ENCODE results near the gene ITK.
A peak's percentile ranks its signal among the peaks of the same experiment; 100 is the strongest.

ITK gene

GRCh38 chr5:157258450-157258849 is 77.8 kb downstream of the ITK start:
- DNase-seq (ENCODE audit: low read depth, low spot score) = no peak
- TF ChIP-seq POLR2AphosphoS5 (IDR thresholded peaks at IDR 0.05; ENCODE audit: borderline replicate concordance, low read depth, low read length) (no peak), EZH2 (IDR thresholded peaks at IDR 0.05) (no peak), FOXP2 (optimal IDR thresholded peaks at IDR 0.05; ENCODE audit: control extremely low read depth, extremely low read length, insufficient read depth) (no peak)
- Histone ChIP-seq H3K36me3 (ENCODE audit: insufficient read depth, low read length) (no peaks in the 10 kb centered on the region), H3K4me3 (no peak overlapping the region), H3K27ac (no peak overlapping the region), H3K9me3 (ENCODE audit: low read depth, low read length) (no peaks in the 10 kb centered on the region), H3K9ac (ENCODE audit: insufficient read length) (no peak overlapping the region)

DNA sequence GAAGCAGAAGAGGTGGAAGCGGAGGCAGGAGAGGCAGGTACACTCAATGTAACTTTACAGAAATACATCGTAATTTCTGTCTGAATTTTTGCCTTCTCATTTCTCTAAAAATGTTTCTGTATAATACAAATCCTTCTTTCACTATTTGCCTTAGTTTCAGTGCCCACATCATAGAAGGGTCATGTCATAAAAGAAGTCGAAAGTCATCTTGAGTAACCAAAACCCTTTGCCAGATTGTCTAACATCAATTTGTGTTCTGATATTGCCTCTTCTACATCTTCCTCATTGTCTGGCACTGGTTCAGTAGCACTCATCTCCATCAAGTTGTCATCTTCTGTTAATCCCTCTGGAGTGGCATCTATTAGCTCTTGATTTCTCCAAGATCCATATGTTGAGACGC is 79.1 kb downstream of the ITK start:
- no peak overlapping the region for H3K9ac ChIP-seq (ENCODE audit: insufficient read length)
- no peak overlapping the region for H3K27ac ChIP-seq
- H3K9me3 ChIP-seq (ENCODE audit: low read depth, low read length) = no peaks in the 10 kb centered on the region
- no peak for DNase-seq (ENCODE audit: low read depth, low spot score)
- no peak overlapping the region for H3K4me3 ChIP-seq
- TF ChIP-seq FOXP2 (optimal IDR thresholded peaks at IDR 0.05; ENCODE audit: control extremely low read depth, extremely low read length, insufficient read depth) (no peak), EZH2 (IDR thresholded peaks at IDR 0.05) (no peak), POLR2AphosphoS5 (IDR thresholded peaks at IDR 0.05; ENCODE audit: borderline replicate concordance, low read depth, low read length) (no peak)
- H3K36me3 ChIP-seq (ENCODE audit: insufficient read depth, low read length) = no peaks in the 10 kb centered on the region

DNA sequence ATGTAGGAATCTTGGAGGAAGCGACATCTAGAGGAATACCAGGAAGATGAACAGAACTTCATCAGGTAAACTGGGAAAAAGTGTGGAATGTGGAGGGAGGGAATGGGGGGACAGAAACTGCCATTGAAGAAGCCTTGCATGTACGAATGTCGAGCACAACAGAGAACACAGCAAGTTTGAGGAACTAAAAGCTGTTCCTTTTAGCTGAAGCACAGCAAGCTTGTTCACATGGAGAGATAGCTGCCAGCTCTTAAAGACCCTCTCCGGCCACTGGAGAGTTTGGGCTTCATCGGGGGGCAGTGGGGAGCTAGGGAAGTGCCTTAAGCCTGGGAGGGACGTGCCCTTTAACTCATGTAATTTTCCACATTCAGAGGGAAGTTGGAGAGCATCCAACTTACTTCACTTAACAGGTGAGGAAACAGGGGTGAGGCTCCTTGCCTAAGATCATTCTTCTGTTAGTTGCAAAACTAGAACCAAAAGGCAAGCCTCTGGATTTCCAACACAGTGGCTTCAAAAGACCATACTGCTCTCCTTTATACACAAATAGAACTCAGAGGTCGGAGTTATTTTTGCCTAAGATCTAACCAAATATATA is 83.0 kb downstream of the ITK start:
- no peak for DNase-seq (ENCODE audit: low read depth, low spot score)
- Histone ChIP-seq H3K4me3 (no peak overlapping the region), H3K9ac (ENCODE audit: insufficient read length) (no peak overlapping the region), H3K9me3 (ENCODE audit: low read depth, low read length) (no peaks in the 10 kb centered on the region), H3K36me3 (ENCODE audit: insufficient read depth, low read length) (no peaks in the 10 kb centered on the region), H3K27ac (no peak overlapping the region)
- TF ChIP-seq EZH2 (IDR thresholded peaks at IDR 0.05) (no peak), POLR2AphosphoS5 (IDR thresholded peaks at IDR 0.05; ENCODE audit: borderline replicate concordance, low read depth, low read length) (no peak), FOXP2 (optimal IDR thresholded peaks at IDR 0.05; ENCODE audit: control extremely low read depth, extremely low read length, insufficient read depth) (no peak)

- Histone ChIP-seq H3K4me3 (peak within 1 kb of the TSS; percentile 92), H3K27ac (no peak within 1 kb of the TSS)
These were observed 85.2 kb downstream of the ITK start, which contains the start of gene CYFIP2 for GRCh38 chr5:157265714-157266285. CYFIP2 (plus strand) TSS chr5:157266123; CDS start chr5:157285362, 19,239 bp downstream.

DNA sequence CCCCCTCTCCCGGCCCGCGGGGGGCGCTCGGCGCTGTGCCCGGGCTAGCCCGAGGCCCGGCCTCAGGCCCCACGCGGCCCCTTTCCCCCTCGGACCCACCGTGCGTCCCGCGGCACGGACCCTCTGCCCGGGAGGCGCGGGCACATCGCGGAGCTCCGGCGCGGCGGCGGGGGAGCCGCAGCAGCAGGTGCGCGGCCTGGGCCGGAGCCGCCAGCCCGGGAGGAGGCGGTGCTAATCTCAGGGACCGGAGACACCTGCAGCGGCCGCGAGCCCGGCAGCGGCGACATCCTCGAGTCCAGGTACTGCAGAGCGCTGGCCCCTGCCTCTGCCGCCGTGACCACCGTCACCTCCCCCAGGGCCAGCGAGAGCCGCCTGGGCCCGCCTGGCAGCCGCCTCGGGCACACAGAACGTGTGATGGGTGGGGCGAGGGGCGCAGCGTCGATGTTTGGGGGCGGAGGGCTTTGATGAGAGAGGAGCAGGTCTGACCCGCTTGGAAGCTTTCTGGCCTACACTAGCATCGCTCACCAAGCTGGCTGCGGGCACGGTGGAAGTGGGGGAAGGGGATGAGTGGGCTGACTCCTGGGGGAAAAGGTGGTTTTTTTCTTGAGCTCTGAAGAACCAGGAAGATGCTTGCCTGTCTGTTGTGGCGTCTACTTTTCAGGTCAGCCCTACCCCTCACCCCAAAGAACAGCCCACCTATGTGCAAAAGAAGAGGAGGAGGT is 85.8 kb downstream of the ITK start:
- DNase-seq (ENCODE audit: low read depth, low spot score) = no peak

More at GRCh38 chr5:157265714-157266285, 85.2 kb downstream of the ITK start, which contains the start of gene CYFIP2:
- DNase-seq (ENCODE audit: low read depth, low spot score) = no peak
- H3K9ac ChIP-seq (ENCODE audit: insufficient read length) = peak within 1 kb of the TSS; percentile 59
- no peaks in the 10 kb centered on the region for H3K9me3 ChIP-seq (ENCODE audit: low read depth, low read length)
- no peaks in the 10 kb centered on the region for H3K36me3 ChIP-seq (ENCODE audit: insufficient read depth, low read length)
- TF ChIP-seq POLR2AphosphoS5 (IDR thresholded peaks at IDR 0.05; ENCODE audit: borderline replicate concordance, low read depth, low read length) (peak; percentile 34; the same call in 1 of the 2 replicates), FOXP2 (optimal IDR thresholded peaks at IDR 0.05; ENCODE audit: control extremely low read depth, extremely low read length, insufficient read depth) (no peak)

GRCh38 chr5:157267025-157267424 is 86.4 kb downstream of the ITK start:
- Histone ChIP-seq H3K4me3 (peak overlapping the region; percentile 92), H3K27ac (no peak overlapping the region), H3K9me3 (ENCODE audit: low read depth, low read length) (no peaks in the 10 kb centered on the region), H3K9ac (ENCODE audit: insufficient read length) (no peak overlapping the region), H3K36me3 (ENCODE audit: insufficient read depth, low read length) (no peaks in the 10 kb centered on the region)
- no peak for TF ChIP-seq POLR2AphosphoS5 (IDR thresholded peaks at IDR 0.05; ENCODE audit: borderline replicate concordance, low read depth, low read length)
- no peak for TF ChIP-seq EZH2 (IDR thresholded peaks at IDR 0.05)
- no peak for TF ChIP-seq FOXP2 (optimal IDR thresholded peaks at IDR 0.05; ENCODE audit: control extremely low read depth, extremely low read length, insufficient read depth)
- DNase-seq (ENCODE audit: low read depth, low spot score) = no peak

More for the DNA sequence above, 85.8 kb downstream of the ITK start:
- Histone ChIP-seq H3K4me3 (peak overlapping the region; percentile 92), H3K27ac (no peak overlapping the region), H3K36me3 (ENCODE audit: insufficient read depth, low read length) (no peaks in the 10 kb centered on the region), H3K9ac (ENCODE audit: insufficient read length) (peak overlapping the region; percentile 55), H3K9me3 (ENCODE audit: low read depth, low read length) (no peaks in the 10 kb centered on the region)
- TF ChIP-seq EZH2 (IDR thresholded peaks at IDR 0.05) (no peak), FOXP2 (optimal IDR thresholded peaks at IDR 0.05; ENCODE audit: control extremely low read depth, extremely low read length, insufficient read depth) (no peak), POLR2AphosphoS5 (IDR thresholded peaks at IDR 0.05; ENCODE audit: borderline replicate concordance, low read depth, low read length) (no peak)

- Histone ChIP-seq H3K36me3 (ENCODE audit: insufficient read depth, low read length) (no peaks in the 10 kb centered on the region), H3K27ac (no peak overlapping the region), H3K9ac (ENCODE audit: insufficient read length) (no peak overlapping the region), H3K9me3 (ENCODE audit: low read depth, low read length) (no peaks in the 10 kb centered on the region), H3K4me3 (no peak overlapping the region)
- no peak for DNase-seq (ENCODE audit: low read depth, low spot score)
- TF ChIP-seq FOXP2 (optimal IDR thresholded peaks at IDR 0.05; ENCODE audit: control extremely low read depth, extremely low read length, insufficient read depth) (no peak), EZH2 (IDR thresholded peaks at IDR 0.05) (no peak), POLR2AphosphoS5 (IDR thresholded peaks at IDR 0.05; ENCODE audit: borderline replicate concordance, low read depth, low read length) (no peak)
These were observed 87.3 kb downstream of the ITK start for GRCh38 chr5:157267761-157268480.

- H3K9me3 ChIP-seq (ENCODE audit: low read depth, low read length) = no peaks in the 10 kb centered on the region
- DNase-seq (ENCODE audit: low read depth, low spot score) = no peak
- TF ChIP-seq POLR2AphosphoS5 (IDR thresholded peaks at IDR 0.05; ENCODE audit: borderline replicate concordance, low read depth, low read length) (no peak), EZH2 (IDR thresholded peaks at IDR 0.05) (no peak), FOXP2 (optimal IDR thresholded peaks at IDR 0.05; ENCODE audit: control extremely low read depth, extremely low read length, insufficient read depth) (no peak)
- no peak overlapping the region for H3K27ac ChIP-seq
- H3K4me3 ChIP-seq = no peak overlapping the region
- H3K9ac ChIP-seq (ENCODE audit: insufficient read length) = no peak overlapping the region
- H3K36me3 ChIP-seq (ENCODE audit: insufficient read depth, low read length) = no peaks in the 10 kb centered on the region
These were observed 88.6 kb downstream of the ITK start for GRCh38 chr5:157269165-157269671.
